ENCODE data around the gene NAALADL2. TPM values are rescaled to one million over a fixed set of nuclear protein-coding genes. Genes with fewer than 3 reads are reported as not detected.

The NAALADL2 gene
- total and polyA plus RNA-seq, 2 experiments from 2014 or later, result 3.4 to 15.3 TPM

DNA sequence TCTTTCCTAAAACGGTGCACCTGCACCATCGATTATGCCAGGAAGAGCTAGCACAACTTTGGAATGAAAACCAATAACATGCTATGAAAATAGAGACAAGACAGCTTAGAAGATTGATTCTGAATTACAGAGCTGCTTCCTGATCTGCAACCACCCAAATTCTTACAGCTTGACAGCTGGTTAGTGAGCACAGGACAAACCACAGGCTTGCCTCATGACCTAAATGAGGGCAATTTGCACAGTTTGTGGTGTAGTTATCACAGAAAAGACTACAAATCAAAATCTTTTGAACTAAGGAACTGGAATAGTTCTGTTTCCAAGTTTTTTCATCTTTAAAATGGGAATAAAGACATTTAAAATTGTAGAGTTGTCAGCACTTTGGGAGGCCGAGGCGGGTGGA lies 533.5 kb downstream of the NAALADL2 start:
- Histone ChIP-seq H4K20me1 (ENCODE audit: insufficient read depth, poor library complexity, severe bottlenecking) (no peaks in the 10 kb centered on the region), H3K36me3 (replicated peaks; ENCODE audit: insufficient read depth, low read depth) (no peaks in the 10 kb centered on the region), H3K79me2 (no peaks in the 10 kb centered on the region), H2AFZ (no peak overlapping the region), H3K9me3 (ENCODE audit: low read depth) (no peaks in the 10 kb centered on the region), H3K4me3 (no peak overlapping the region), H3K27ac (no peak overlapping the region), H3K4me1 (ENCODE audit: insufficient read depth) (no peaks in the 10 kb centered on the region), H3K4me2 (no peak overlapping the region), H3K27me3 (no peaks in the 10 kb centered on the region), H3K9me2 (replicated peaks; ENCODE audit: insufficient read depth) (no peaks in the 10 kb centered on the region)
- 51% methylated on average over 4 of the region's 4 CpGs for WGBS (ENCODE audit: low lambda C conversion rate, missing lambda C conversion rate)
- DNase-seq (ENCODE audit: low spot score), result no peak
- no peak for TF ChIP-seq EZH2 (IDR thresholded peaks at IDR 0.05; ENCODE audit: borderline replicate concordance)
- TF ChIP-seq, protein P1, sequence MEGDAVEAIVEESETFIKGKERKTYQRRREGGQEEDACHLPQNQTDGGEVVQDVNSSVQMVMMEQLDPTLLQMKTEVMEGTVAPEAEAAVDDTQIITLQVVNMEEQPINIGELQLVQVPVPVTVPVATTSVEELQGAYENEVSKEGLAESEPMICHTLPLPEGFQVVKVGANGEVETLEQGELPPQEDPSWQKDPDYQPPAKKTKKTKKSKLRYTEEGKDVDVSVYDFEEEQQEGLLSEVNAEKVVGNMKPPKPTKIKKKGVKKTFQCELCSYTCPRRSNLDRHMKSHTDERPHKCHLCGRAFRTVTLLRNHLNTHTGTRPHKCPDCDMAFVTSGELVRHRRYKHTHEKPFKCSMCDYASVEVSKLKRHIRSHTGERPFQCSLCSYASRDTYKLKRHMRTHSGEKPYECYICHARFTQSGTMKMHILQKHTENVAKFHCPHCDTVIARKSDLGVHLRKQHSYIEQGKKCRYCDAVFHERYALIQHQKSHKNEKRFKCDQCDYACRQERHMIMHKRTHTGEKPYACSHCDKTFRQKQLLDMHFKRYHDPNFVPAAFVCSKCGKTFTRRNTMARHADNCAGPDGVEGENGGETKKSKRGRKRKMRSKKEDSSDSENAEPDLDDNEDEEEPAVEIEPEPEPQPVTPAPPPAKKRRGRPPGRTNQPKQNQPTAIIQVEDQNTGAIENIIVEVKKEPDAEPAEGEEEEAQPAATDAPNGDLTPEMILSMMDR (IDR thresholded peaks at IDR 0.05; ENCODE audit: poor library complexity), result no peak
- TF ChIP-seq EZH2phosphoT487 (IDR thresholded peaks at IDR 0.05; ENCODE audit: low read depth, severe bottlenecking, unreplicated experiment), result no peak

GRCh38 chr3:175397372-175397771 lies 538.2 kb downstream of the NAALADL2 start:
- H3K4me1 ChIP-seq (ENCODE audit: insufficient read depth), result no peaks in the 10 kb centered on the region
- no peak overlapping the region for H3K4me2 ChIP-seq
- H3K9me2 ChIP-seq (replicated peaks; ENCODE audit: insufficient read depth), result no peaks in the 10 kb centered on the region
- 64% methylated on average over 3 of the region's 3 CpGs for WGBS (ENCODE audit: low lambda C conversion rate, missing lambda C conversion rate)
- H3K9me3 ChIP-seq (ENCODE audit: low read depth), result no peaks in the 10 kb centered on the region
- H3K27ac ChIP-seq, result no peak overlapping the region
- H3K79me2 ChIP-seq, result no peaks in the 10 kb centered on the region
- H3K27me3 ChIP-seq, result no peaks in the 10 kb centered on the region
- H4K20me1 ChIP-seq (ENCODE audit: insufficient read depth, poor library complexity, severe bottlenecking), result no peaks in the 10 kb centered on the region
- DNase-seq (ENCODE audit: low spot score), result no peak
- no peak overlapping the region for H2AFZ ChIP-seq
- H3K36me3 ChIP-seq (replicated peaks; ENCODE audit: insufficient read depth, low read depth), result no peaks in the 10 kb centered on the region
- no peak for TF ChIP-seq EZH2phosphoT487 (IDR thresholded peaks at IDR 0.05; ENCODE audit: low read depth, severe bottlenecking, unreplicated experiment)
- TF ChIP-seq, protein P1 (IDR thresholded peaks at IDR 0.05; ENCODE audit: poor library complexity), result no peak
- no peak for TF ChIP-seq EZH2 (IDR thresholded peaks at IDR 0.05; ENCODE audit: borderline replicate concordance)
- no peak overlapping the region for H3K4me3 ChIP-seq

- no peak for TF ChIP-seq EZH2 (IDR thresholded peaks at IDR 0.05; ENCODE audit: borderline replicate concordance)
- TF ChIP-seq, protein P1 (IDR thresholded peaks at IDR 0.05; ENCODE audit: poor library complexity), result no peak
- Histone ChIP-seq H3K9me2 (replicated peaks; ENCODE audit: insufficient read depth) (no peaks in the 10 kb centered on the region), H3K4me1 (ENCODE audit: insufficient read depth) (no peaks in the 10 kb centered on the region), H3K27ac (peak overlapping the region; percentile 45), H2AFZ (no peak overlapping the region), H4K20me1 (ENCODE audit: insufficient read depth, poor library complexity, severe bottlenecking) (no peaks in the 10 kb centered on the region), H3K27me3 (no peaks in the 10 kb centered on the region), H3K4me2 (no peak overlapping the region), H3K9me3 (ENCODE audit: low read depth) (no peaks in the 10 kb centered on the region), H3K36me3 (replicated peaks; ENCODE audit: insufficient read depth, low read depth) (no peaks in the 10 kb centered on the region), H3K4me3 (no peak overlapping the region), H3K79me2 (no peaks in the 10 kb centered on the region)
- WGBS (ENCODE audit: low lambda C conversion rate, missing lambda C conversion rate), result 57% methylated on average over 4 of the region's 4 CpGs
- no peak for DNase-seq (ENCODE audit: low spot score)
These were observed 539.5 kb downstream of the NAALADL2 start for GRCh38 chr3:175398676-175399075.

Measured in hepatocyte (in vitro differentiated cells).